ENCODE data around the gene PLXDC1. TPM values are rescaled to one million over a fixed set of nuclear protein-coding genes. Genes with fewer than 3 reads are reported as not detected.

PLXDC1 gene
- total and polyA plus RNA-seq, 2 of the 8 experiments (the other 6 are each of a cell fraction or from before 2014, with no cell fraction given), result 4.1 to 14.6 TPM

GRCh38 chr17:39192901-39193300 lies 41.5 kb upstream of the PLXDC1 start (continued):
- TF ChIP-seq CTCF (IDR thresholded peaks at IDR 0.05; ENCODE audit: control extremely low read depth in 1 of 3, insufficient read depth in 1 of 3, low read depth in 1 of 3, low read length in 3 of 3), result no peak
- TF ChIP-seq KDM1A (IDR thresholded peaks at IDR 0.05; ENCODE audit: borderline replicate concordance, low read length), result no peak
- no peak for TF ChIP-seq ZNF274 (IDR thresholded peaks at IDR 0.05; ENCODE audit: borderline replicate concordance, extremely low read depth, low read length)
- no peak for TF ChIP-seq CBX5 (IDR thresholded peaks at IDR 0.05; ENCODE audit: low read depth, low read length)
- no peak for TF ChIP-seq CBX8 (IDR thresholded peaks at IDR 0.05; ENCODE audit: borderline replicate concordance, low read depth, low read length)
- TF ChIP-seq JUND (IDR thresholded peaks at IDR 0.05; ENCODE audit: low read length), result no peak
- no peak for TF ChIP-seq SP2 (IDR thresholded peaks at IDR 0.05; ENCODE audit: low read length)
- TF ChIP-seq SIN3A (conservative IDR thresholded peaks at IDR 0.05 in 1 of 2, IDR thresholded peaks at IDR 0.05 in 1 of 2; ENCODE audit: low read depth in 1 of 2, low read length in 2 of 2), result no peak
- no peak for TF ChIP-seq SAP30 (IDR thresholded peaks at IDR 0.05; ENCODE audit: insufficient read depth, insufficient replicate concordance, low read length)

Data from H1 (cell line).